COLO668 (cell line): ENCODE results near the gene ATP13A1.
"Not testable (repeated sequence)": the region's sequence is repeated elsewhere in the genome, so short reads cannot be mapped to it uniquely, and the experiment has no call there.

Experiments
- DNase-seq: peaks from one replicate; lab custom pipeline; 2025; ENCODE audit not compliant: unreplicated experiment; lab: John Stamatoyannopoulos, UW

Gene ATP13A1

GRCh38 chr19:19665420-19665948, 2.0 kb upstream of the ATP13A1 start:
- not testable (repeated sequence) for DNase-seq

DNA sequence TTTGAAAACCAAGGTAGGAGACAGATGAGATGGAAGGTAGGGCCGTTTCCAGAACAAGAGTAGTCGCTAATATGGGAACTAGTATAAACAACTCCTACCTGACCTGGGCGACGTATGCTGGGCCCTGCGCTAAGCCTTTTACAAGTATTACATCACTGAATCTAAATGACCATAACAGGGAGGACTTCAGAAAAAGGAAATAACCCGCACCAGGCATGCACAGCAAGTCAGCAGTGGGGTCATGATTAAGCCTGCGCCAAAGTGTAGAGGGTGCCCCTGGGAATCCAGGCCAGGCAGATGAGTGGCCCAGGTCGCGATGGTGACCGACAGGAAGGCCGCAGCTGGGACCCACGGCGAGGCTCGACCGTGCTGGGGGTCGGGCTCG, 613 bp downstream of the ATP13A1 start:
- DNase-seq: no peak

DNA sequence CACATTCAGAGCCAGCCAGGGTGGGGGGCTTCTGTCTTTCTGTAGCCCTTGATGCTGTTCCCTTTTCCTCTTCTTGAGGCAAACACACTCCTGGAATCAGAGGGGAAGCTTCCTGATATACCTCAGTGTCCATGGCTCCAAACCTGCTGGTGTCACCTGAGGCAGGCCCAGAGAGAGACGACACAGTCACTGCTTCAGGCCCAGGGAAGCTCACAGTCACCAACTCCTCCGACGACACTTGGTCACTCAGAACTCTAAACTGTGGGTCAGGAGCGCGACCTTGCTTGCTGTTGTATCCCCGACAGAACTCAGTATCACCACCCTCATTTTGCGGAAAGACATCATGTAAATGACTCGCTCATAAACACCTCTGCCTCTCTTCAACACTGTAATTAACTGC, 1.1 kb downstream of the ATP13A1 start:
- DNase-seq: no peak

DNA sequence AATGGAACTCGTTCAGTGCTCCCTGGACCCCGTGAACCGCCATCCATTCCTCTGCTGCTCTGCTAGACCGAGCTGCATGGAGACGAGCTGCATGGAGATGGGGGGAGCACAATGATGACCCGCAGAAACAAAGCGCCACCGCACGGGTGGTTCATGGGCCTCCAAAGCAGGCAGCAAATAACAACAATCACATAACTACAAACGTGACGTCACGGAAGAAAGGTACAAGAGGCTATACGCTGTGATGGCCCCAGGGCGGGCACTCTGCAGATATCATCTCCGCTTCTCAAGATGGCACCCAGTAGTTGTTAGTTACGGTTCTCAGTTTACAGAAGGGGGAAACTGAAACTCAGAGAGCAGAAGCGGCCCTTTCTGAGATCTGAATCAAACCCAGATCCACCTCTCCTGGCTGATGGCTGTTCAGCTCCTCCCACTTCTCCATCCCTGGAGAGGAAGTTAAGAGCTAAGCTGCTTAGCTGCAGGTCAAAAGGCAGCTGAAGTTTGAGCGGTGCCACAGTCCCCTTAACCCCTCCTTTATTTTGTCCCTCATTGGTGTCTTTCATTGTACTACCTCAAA, 1.7 kb downstream of the ATP13A1 start:
- DNase-seq: no peak

- no peak for DNase-seq
These were observed 2.3 kb downstream of the ATP13A1 start for GRCh38 chr19:19661141-19661674.

DNA sequence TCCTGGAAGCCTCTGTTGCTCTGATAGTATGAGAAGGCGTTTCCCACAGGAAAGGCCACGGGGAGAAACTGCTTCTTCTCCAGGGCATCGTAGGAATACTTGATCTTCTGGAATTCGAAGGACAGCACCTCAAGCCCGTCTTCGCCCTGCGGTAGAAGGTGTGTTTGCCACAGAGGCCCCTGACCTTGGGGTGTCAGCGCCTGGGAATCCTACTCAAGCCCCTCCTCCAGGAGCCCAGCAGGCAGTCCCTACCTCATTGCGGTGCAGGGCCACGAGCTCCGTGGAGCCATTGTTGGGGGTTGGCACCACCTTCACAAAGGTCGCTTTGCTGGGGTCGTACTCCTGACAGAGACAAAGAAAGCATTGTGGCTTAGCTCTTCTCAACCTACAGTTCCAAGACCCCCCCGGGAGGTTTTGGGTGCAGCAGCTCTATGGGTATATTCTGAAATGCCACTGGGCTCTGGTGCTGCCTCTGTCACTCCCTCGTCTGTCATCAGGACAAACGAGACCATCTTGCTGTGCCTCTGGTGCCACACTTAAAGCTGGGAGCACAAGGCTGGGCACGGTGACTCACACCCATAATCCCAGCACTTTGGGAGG, 3.7 kb downstream of the ATP13A1 start:
- no peak for DNase-seq

DNA sequence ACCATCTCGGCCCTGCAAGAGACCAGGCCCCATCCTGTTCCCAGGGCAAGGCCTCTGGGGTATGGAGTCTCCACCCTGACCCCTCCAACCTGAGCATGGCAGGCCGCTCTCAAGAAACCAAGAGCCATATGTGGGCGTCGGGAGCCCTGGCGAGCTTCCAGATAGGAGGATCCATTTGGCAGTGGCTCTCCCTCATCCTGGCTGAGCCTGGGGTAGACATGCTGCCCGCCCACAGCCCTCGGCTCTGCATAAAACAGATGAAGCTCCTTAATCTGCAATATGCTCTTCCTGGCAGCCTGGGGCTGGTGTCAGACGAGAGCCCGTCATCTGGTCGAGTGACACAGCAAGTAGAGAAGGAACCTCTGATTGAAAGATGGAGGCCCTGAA, 6.1 kb downstream of the ATP13A1 start:
- no peak for DNase-seq

DNA sequence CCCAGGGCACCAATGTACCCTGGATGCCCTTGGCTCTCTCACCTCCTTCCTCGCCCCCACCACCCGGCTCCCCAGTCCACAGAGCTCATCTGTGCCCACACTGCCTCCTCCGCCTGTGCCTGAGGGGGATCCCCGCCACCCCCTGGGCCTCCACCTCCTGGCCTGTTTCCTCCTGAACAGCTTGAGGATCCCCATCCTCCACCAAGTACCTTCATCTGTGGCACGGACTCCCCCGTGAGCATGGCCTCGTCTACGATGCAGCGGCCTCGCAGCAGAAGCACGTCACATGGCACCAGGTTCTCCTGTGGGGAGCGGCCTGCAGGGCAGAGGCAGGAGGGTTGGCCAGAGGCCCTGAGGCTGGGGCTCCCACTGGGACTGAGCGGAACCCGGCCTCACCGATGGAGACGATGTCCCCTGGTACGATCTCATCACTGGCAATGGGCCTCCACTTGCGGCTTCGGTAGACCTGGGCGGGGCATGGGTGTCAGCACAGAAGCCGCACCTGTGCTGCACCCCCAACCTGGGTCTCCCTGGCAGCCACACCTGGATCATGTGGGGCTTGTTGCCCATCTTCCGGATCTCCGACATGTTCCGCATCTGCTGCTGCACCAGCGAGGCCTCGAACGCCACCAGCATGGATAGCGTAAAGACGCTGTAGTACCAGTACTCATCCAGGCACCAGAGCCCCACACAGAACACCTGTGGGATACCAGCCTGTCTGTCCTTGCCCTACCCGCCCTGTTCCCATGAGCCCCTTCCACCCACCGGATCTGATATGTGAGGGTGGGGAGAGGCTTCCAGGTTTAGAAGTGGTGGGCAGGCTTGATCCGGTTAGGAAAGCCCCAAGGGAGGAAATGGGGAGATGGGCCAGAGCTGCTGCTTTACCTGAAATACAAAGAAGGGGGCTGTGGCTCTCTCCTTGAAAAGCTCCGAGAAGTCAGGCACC, 6.8 kb downstream of the ATP13A1 start:
- DNase-seq: no peak

DNA sequence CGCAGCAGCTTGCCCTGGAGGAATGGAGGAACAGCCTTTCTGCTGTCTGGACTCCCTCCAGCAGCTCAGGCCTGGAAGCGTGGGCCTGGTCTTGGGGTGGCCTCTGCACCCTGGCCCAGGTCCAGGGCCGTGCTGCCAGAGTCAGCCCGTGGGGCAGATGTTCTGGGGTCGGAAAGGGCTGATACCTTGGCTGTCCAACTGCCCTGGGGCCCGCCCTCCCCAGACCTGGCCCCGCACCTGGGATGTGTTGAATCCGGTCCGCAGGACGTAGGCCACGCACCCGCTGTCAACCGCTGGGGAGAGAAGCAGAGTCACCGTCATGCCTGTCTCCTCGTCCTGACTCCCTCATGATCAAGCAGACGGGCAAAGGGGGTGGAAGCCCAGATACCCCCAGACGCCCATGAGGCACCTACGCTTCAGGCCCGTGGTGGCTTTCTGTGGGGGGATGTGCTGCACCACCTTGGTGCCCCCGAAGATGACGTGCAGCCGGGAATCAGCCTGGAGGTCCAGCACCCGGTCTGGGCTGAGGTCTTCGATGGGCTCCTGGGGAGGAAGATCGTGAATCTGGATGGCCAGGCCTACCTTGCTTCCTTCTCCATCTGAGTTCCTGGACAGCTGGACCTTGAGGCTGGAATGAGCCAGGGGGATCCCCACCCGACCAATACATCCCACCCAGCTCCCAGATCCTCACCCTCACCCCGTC, 7.7 kb downstream of the ATP13A1 start:
- no peak for DNase-seq

- no peak for DNase-seq
These were observed 8.4 kb downstream of the ATP13A1 start for GRCh38 chr19:19655051-19655594.

DNA sequence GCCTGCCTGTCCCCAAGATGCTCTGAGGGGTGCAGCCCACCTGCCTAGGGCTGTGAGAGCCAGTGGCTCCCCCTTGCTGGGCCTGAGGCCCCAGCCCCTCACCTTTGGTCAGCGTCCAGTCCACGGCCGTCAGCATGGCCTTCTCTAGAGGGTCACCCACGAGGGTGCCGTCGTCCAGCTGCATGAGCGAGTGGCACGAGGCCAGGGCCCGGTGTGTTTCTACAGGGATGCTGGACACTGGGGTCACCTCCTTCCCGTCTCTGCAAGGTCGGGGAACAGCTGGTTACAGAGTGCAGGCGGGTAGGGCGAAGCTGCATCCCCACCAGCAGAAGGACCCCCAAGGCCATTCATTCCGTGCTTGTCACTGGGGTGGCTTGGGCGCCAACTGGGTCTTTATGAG, 9.0 kb downstream of the ATP13A1 start:
- DNase-seq: no peak

GRCh38 chr19:19653597-19654147, 9.8 kb downstream of the ATP13A1 start:
- no peak for DNase-seq

DNA sequence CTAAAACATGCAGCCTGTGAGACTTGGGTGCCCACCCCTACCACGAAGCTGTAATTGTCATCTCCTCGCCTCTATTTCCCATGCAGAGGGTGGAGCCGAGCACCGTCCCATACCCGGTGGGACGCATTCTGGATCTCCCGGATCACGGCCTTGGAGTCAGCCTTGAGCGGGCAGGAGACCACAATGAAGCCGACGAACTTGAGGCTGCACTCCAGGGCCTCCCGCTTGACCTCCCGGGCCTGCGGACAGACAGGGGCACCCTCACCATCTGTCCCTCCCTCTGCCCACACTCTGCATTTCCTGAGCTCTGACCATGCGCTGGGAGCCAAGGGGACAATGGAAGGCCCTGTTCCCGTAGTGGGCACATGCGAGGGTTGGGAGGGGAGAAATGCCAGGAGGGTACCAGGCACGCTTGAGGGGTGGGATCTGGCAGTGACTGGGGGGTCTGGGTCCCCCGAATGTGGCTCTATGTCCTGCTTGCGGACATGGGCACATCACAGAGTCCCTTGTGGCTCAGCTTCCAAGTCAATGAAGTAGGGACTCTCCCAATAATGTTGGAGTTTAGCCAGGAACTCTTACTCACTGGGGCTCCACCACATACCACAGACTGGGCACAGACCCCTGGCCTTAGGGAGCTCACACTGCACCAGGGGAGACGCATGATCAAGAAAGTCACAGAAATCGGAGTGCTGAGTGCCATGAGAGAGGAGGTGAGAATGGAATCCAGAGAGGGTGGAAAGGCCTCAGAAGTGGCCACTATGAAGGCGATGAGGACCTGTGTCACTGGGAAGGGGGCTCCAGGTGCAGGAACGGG, 10.8 kb downstream of the ATP13A1 start:
- DNase-seq: no peak

GRCh38 chr19:19651076-19651475, 12.4 kb downstream of the ATP13A1 start:
- DNase-seq: no peak

DNA sequence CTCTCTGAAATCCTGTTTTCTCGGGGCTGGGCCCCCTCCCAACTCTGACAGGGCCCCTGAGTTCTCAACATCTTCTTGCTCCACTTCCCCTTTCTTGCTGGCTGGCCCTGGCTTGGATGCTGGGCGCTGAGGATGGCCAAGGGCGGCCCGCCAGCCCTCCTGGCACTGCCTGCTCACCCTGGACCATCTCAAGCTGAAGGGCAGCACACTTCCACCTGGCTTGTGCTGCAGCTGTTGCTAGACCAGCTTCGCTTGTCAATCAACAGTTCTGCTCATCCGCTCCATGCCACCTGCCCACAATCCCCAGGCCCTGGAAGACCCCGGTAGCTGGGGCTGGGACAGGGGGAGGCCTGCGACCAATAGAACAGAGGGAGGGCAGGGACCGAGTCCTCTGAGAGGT, 13.1 kb downstream of the ATP13A1 start:
- DNase-seq: no peak

DNA sequence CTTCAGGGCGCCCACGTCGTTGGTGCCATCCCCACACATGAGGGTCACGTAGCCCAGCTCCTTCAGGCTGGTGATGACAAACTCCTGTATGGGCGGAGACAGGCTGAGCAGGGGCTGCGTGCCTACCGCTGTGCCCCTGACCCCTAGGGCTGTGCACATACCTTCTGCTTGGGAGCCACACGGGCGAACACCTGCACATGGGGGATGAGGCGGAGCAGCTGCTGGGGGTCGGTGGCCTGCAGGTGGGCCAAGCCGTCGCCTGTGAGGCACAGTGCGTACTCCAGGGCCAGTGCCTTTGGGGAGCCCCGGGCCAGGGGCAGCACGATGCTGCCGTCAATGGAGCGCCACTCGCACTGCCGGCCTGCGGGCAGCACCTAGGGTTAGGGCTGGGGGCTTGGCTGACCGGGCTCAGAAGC, 13.9 kb downstream of the ATP13A1 start:
- no peak for DNase-seq

DNA sequence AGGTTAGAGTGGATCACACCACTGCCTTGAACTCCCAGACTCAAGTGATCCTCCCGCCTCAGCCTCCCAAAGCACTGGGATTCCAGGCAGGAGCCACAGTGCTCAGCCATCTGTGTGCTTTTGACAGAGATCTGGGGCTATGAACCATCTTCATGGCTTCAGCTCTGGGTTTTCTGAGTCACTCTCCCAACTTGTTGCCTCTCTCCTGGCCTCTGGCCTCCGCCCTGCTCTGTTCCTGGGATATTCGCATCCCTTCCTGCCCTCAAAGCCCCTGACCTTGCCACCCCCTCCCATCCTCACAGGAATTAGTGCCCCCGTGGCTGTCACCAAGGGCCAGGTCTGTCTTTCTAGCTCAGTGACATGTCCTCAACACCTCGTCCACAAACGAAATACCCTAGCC, 14.3 kb downstream of the ATP13A1 start:
- no peak for DNase-seq

- no peak for DNase-seq
These were observed 16.2 kb downstream of the ATP13A1 start for GRCh38 chr19:19647037-19647835.
